BJ (cell line): Measurements from ENCODE around the gene SYNGAP1. TPM values are rescaled to one million over a fixed set of nuclear protein-coding genes. Genes with fewer than 3 reads are reported as not detected.

Experiments used
- CTCF ChIA-PET: fragments of 350-600 bp; formaldehyde crosslinking; extraction: SDS; loops from one replicate; lab custom pipeline; 2021; ENCODE audit warnings: antibody characterized with exemption, inconsistent platforms; lab: Yijun Ruan, JAX
- POLR2A ChIA-PET: fragments of 300-600 bp; sonication (Branson Sonifier 250); formaldehyde crosslinking; extraction: SDS; loops from one replicate; lab custom pipeline; 2021; ENCODE audit warnings: antibody characterized with exemption; lab: Charles Lee
- DNase-seq: peaks from one replicate; pipeline ENCODE4 v3.0.0-alpha.2; 2011; ENCODE audit warnings: low read depth
- H3K27me3 ChIP-seq: 2 replicates; pipeline ENCODE4 v1.6.0; 2011; ENCODE audit warnings: low read length; ENCODE audit not compliant: control insufficient read depth, insufficient read depth
- H3K36me3 ChIP-seq: 2 replicates; pipeline ENCODE4 v1.5.1; 2011; ENCODE audit warnings: low read length; ENCODE audit not compliant: control insufficient read depth, insufficient read depth
- H3K4me3 ChIP-seq: 2 replicates; pipeline ENCODE4 v1.5.1; 2011; ENCODE audit warnings: low read depth, mild to moderate bottlenecking, control low read depth, low read length
- polyA plus RNA-seq: library from polyadenylated mRNA; depleted of rRNA; stranded (reverse); fragments of >200 nt; gene quantifications from 2 replicates; pipeline ENCODE4 v1.2.3, GENCODE V29; 2011
- TF ChIP-seq, protein P1 (sequence below): IDR thresholded peaks from 2 replicates; pipeline ENCODE4 v1.5.1; 2011; ENCODE audit warnings: low read depth, mild to moderate bottlenecking, control low read depth, inconsistent platforms, low read length, moderate library complexity; ENCODE audit not compliant: insufficient read depth

SYNGAP1 gene
- polyA plus RNA-seq, 1 experiment: 5.7 TPM

DNA sequence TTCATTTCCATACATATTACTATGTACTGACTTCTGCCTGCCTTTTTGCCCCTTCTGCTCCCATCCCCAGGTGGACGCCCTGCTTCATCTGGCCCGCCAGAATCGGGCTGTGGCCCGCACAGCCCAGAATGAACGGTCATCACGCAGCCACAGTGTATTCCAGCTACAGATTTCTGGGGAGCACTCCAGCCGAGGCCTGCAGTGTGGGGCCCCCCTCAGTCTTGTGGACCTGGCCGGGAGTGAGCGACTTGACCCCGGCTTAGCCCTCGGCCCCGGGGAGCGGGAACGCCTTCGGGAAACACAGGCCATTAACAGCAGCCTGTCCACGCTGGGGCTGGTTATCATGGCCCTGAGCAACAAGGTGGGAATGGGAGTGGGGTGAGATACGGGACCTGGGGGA is 13.7 kb upstream of the SYNGAP1 start:
- Histone ChIP-seq H3K36me3 (no peaks in the 10 kb centered on the region), H3K27me3 (no peaks in the 10 kb centered on the region), H3K4me3 (no peak overlapping the region)
- TF ChIP-seq, protein P1, sequence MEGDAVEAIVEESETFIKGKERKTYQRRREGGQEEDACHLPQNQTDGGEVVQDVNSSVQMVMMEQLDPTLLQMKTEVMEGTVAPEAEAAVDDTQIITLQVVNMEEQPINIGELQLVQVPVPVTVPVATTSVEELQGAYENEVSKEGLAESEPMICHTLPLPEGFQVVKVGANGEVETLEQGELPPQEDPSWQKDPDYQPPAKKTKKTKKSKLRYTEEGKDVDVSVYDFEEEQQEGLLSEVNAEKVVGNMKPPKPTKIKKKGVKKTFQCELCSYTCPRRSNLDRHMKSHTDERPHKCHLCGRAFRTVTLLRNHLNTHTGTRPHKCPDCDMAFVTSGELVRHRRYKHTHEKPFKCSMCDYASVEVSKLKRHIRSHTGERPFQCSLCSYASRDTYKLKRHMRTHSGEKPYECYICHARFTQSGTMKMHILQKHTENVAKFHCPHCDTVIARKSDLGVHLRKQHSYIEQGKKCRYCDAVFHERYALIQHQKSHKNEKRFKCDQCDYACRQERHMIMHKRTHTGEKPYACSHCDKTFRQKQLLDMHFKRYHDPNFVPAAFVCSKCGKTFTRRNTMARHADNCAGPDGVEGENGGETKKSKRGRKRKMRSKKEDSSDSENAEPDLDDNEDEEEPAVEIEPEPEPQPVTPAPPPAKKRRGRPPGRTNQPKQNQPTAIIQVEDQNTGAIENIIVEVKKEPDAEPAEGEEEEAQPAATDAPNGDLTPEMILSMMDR: no peak
- DNase-seq: no peak
- POLR2A ChIA-PET: no interaction called here
- CTCF ChIA-PET: interaction anchor here (0.6 to 1.4 kb wide), 3 partner anchors 15 to 23 kb away, joined by 3 to 4 read pairs (median 4); no protein-coding TSS in a partner anchor

DNA sequence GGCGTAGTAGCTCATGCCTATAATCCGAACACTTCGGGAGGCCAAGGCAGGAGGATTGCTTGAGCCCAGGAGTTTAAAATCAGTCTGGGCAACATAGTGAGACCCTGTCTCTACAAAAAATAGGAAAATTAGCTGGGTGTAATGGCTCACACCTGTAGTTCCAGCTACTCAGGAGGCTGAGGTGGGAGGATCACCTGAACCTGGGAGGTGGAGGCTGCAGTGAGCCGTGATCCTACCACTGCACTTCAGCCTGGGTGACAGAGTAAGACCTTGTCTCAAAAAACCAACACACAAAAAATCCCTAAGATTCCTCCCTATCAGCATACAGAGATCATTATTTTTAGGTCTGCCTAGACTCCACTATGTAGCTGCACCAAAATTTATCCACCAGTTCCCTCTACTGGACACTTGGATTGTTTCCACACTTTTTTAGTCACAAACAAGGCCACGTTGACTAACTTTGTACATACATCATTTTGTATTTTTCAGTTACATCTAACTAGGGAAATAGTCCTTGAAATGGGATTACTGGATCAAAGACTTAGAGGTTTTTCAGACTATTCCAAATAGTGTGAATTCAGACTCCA is 12.6 kb upstream of the SYNGAP1 start:
- no peak overlapping the region for H3K4me3 ChIP-seq
- no peaks in the 10 kb centered on the region for H3K36me3 ChIP-seq
- H3K27me3 ChIP-seq: no peaks in the 10 kb centered on the region
- ChIA-PET CTCF (interaction anchor here (0.8 to 1.0 kb wide), 4 partner anchors 11 to 246 kb away, joined by 3 to 4 read pairs (median 4); no protein-coding TSS in a partner anchor), POLR2A (no interaction called here)
- no peak for DNase-seq
- TF ChIP-seq, protein P1: peak; percentile 43

GRCh38 chr6:33410050-33410710 is 9.7 kb upstream of the SYNGAP1 start:
- TF ChIP-seq, protein P1: no peak
- CTCF ChIA-PET: no interaction called here
- Histone ChIP-seq H3K36me3 (peaks cover 17% of the 10 kb centered on the region), H3K27me3 (no peaks in the 10 kb centered on the region), H3K4me3 (peak overlapping the region; percentile 62)
- POLR2A ChIA-PET: interaction anchor here (0.6 to 0.7 kb wide), 3 partner anchors 15 to 203 kb away, joined by 3 to 6 read pairs (median 3); no protein-coding TSS in a partner anchor
- peak; percentile 76 for DNase-seq

- H3K36me3 ChIP-seq: peaks cover 25% of the 10 kb centered on the region
- POLR2A ChIA-PET: interaction anchor here (0.6 to 0.7 kb wide), 3 partner anchors 16 to 203 kb away, joined by 3 read pairs; no protein-coding TSS in a partner anchor
Measured at GRCh38 chr6:33410711-33411631, 8.9 kb upstream of the SYNGAP1 start, which contains the start of gene PHF1. Gene PHF1 (plus strand): TSS chr6:33411014. CDS start chr6:33412264, 1,250 bp downstream.

More at GRCh38 chr6:33410711-33411631, 8.9 kb upstream of the SYNGAP1 start, which contains the start of gene PHF1:
- Histone ChIP-seq H3K4me3 (peak within 1 kb of the TSS; percentile 62), H3K27me3 (no peaks in the 10 kb centered on the region)
- TF ChIP-seq, protein P1: no peak
- CTCF ChIA-PET: no interaction called here
- no peak for DNase-seq
